ENCODE data around the gene ATP2C2.

GRCh38 chr16:84507011-84507982 lies 139.0 kb downstream of the ATP2C2 start:
- TF ChIP-seq, protein P1, sequence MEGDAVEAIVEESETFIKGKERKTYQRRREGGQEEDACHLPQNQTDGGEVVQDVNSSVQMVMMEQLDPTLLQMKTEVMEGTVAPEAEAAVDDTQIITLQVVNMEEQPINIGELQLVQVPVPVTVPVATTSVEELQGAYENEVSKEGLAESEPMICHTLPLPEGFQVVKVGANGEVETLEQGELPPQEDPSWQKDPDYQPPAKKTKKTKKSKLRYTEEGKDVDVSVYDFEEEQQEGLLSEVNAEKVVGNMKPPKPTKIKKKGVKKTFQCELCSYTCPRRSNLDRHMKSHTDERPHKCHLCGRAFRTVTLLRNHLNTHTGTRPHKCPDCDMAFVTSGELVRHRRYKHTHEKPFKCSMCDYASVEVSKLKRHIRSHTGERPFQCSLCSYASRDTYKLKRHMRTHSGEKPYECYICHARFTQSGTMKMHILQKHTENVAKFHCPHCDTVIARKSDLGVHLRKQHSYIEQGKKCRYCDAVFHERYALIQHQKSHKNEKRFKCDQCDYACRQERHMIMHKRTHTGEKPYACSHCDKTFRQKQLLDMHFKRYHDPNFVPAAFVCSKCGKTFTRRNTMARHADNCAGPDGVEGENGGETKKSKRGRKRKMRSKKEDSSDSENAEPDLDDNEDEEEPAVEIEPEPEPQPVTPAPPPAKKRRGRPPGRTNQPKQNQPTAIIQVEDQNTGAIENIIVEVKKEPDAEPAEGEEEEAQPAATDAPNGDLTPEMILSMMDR (IDR thresholded peaks at IDR 0.05) = no peak
- no peak for TF ChIP-seq POLR2A (IDR thresholded peaks at IDR 0.05)
